Right atrium auricular region (tissue), 2 donors: ENCODE measurements around the gene PIK3R5. TPM values are rescaled to one million over a fixed set of nuclear protein-coding genes. Genes with fewer than 3 reads are reported as not detected.

Experiments used
- DNase-seq: peaks from one replicate; pipeline ENCODE4 v3.0.0-alpha.2; 2019; ENCODE audit warnings: low spot score
- H3K27ac ChIP-seq, 2 donors: fragments of 200-600 bp; sonication (generic); 1 replicate in 1 of 2; 2 replicates in 1 of 2; pipeline ENCODE4 v1.5.1; 2016 to 2019
- H3K27me3 ChIP-seq, 2 donors: fragments of 200-600 bp; sonication (generic); one replicate each; pipeline versions ENCODE4 v1.5.1 to v1.6.0; 2017 to 2019
- H3K36me3 ChIP-seq: fragments of 200-600 bp; sonication (generic); one replicate; pipeline ENCODE4 v1.5.1; 2016
- H3K4me1 ChIP-seq, 2 donors: fragments of 200-600 bp; sonication (generic); one replicate each; pipeline versions ENCODE4 v1.5.1 to v1.6.0; 2017 to 2019
- H3K4me3 ChIP-seq, 2 donors: fragments of 200-600 bp; sonication (generic); 1 replicate in 1 of 2; 2 replicates in 1 of 2; pipeline ENCODE4 v1.5.1; 2017 to 2019; ENCODE audit warnings: mild to moderate bottlenecking in 1 of 2, moderate library complexity in 1 of 2
- H3K9me3 ChIP-seq, 2 donors: fragments of 200-600 bp; sonication (generic); one replicate each; pipeline ENCODE4 v1.5.1; 2019
- total RNA-seq, 2 donors: library from RNA; depleted of rRNA; stranded (reverse); fragments of >200 nt; gene quantifications; one replicate each; pipeline ENCODE4 v1.1.0, GENCODE V29; 2016
- TF ChIP-seq, protein P1 (sequence below), 2 donors: fragments of 200-600 bp; sonication (generic); IDR thresholded peaks; one replicate each; pipeline ENCODE4 v1.5.1; 2019; ENCODE audit warnings: antibody characterized with exemption in 2 of 2

The PIK3R5 gene
- total RNA-seq, 2 donors from 2014 or later, result 5.0 to 7.5 TPM

DNA sequence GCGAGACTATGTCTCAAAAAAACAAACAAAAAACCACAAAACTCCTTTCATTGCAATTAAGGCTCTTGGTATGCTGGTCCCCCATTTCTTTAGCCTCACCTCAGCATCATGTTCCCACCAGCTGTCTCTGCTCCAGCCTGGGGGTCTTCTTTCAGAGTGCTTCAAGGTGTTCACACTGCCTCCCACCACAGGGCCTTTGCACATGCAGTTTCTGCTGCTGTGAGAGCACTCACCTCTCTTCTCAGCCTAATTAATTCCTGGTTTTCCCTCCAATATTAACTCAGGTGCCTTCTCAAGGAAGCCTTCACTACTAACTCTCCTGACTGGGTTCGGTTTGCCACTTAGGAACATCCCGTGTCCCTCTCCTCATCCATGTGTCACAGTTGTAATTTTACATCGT lies 82.2 kb downstream of the PIK3R5 start:
- no peak overlapping the region for H3K27ac ChIP-seq
- H3K4me1 ChIP-seq, result peaks cover 0 to 3% of the 10 kb centered on the region in 2 donors
- no peaks in the 10 kb centered on the region for H3K27me3 ChIP-seq
- DNase-seq, result no peak
- TF ChIP-seq, protein P1, sequence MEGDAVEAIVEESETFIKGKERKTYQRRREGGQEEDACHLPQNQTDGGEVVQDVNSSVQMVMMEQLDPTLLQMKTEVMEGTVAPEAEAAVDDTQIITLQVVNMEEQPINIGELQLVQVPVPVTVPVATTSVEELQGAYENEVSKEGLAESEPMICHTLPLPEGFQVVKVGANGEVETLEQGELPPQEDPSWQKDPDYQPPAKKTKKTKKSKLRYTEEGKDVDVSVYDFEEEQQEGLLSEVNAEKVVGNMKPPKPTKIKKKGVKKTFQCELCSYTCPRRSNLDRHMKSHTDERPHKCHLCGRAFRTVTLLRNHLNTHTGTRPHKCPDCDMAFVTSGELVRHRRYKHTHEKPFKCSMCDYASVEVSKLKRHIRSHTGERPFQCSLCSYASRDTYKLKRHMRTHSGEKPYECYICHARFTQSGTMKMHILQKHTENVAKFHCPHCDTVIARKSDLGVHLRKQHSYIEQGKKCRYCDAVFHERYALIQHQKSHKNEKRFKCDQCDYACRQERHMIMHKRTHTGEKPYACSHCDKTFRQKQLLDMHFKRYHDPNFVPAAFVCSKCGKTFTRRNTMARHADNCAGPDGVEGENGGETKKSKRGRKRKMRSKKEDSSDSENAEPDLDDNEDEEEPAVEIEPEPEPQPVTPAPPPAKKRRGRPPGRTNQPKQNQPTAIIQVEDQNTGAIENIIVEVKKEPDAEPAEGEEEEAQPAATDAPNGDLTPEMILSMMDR (IDR thresholded peaks at IDR 0.05), result no peak
- no peaks in the 10 kb centered on the region for H3K9me3 ChIP-seq
- H3K36me3 ChIP-seq, result no peaks in the 10 kb centered on the region
- H3K4me3 ChIP-seq, result no peak overlapping the region

DNA sequence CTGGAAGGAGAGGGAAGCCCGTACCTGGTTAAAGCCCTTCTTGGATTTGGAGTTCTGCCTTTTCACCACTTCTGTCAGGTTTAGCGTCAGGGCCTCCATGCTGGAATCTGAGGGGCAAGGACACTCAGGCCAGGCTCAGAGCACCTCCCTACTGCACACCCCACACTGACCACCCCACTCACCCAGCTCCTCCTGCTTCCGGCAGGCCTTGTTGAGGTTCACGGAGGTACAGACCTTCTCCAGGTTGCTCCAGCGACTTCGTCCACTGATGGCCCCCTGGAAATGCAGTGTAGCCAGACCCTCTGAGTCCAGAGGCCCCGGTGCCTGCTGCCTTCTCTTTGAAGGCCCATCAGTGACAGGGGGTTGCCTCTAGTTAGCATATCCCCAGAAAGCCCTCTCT lies 83.9 kb downstream of the PIK3R5 start:
- Histone ChIP-seq H3K9me3 (no peaks in the 10 kb centered on the region), H3K36me3 (no peaks in the 10 kb centered on the region), H3K27me3 (no peaks in the 10 kb centered on the region), H3K4me3 (no peak overlapping the region), H3K4me1 (no peaks in the 10 kb centered on the region), H3K27ac (no peak overlapping the region)
- no peak for DNase-seq
- TF ChIP-seq, protein P1 (IDR thresholded peaks at IDR 0.05), result no peak

DNA sequence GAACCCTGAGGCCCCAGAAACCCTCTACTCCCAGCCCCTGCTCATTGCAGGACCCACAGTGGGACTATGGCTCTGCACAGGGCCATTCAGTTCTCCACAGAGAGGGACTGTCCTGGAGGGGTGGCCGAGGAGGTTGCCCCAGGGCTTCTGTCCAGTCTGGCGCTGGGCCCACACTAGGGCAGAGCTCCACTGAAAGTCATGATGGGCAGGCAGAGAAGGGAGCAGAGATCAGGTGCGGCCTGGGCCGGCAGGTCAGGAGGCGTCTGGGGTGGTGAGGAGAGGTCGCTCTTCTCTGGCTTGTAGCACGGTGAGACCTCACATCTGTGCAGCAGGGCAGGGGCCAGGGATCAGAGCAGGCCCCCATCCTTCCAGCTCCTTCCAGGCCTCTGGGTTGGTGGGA lies 85.0 kb downstream of the PIK3R5 start:
- no peaks in the 10 kb centered on the region for H3K4me1 ChIP-seq
- no peaks in the 10 kb centered on the region for H3K27me3 ChIP-seq
- H3K27ac ChIP-seq, result no peak overlapping the region
- no peaks in the 10 kb centered on the region for H3K36me3 ChIP-seq
- no peaks in the 10 kb centered on the region for H3K9me3 ChIP-seq
- no peak overlapping the region for H3K4me3 ChIP-seq
- TF ChIP-seq, protein P1 (IDR thresholded peaks at IDR 0.05), result no peak
- no peak for DNase-seq

DNA sequence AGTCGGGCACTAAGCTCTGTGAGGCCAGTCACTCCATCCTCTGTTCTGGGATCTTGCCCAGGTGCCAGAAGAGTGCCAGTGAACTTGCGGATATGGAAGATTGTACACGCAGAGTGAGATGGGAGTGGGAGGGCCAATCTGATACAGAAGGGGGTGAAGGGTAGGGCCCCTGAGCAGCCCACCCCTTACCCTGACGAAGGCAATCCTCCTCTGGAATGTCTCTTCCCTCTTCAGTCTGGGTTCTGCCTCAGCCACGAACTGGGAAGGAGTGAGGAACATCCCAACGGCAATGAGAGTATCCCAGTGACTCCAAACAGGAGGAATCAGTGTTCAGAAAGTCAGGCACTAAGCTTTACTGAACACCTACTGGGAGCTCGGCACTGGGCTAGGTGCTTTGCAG lies 86.1 kb downstream of the PIK3R5 start:
- TF ChIP-seq, protein P1 (IDR thresholded peaks at IDR 0.05), result no peak
- no peak for DNase-seq
- Histone ChIP-seq H3K9me3 (no peaks in the 10 kb centered on the region), H3K4me3 (no peak overlapping the region), H3K4me1 (no peaks in the 10 kb centered on the region), H3K27me3 (no peaks in the 10 kb centered on the region), H3K27ac (no peak overlapping the region), H3K36me3 (no peaks in the 10 kb centered on the region)

DNA sequence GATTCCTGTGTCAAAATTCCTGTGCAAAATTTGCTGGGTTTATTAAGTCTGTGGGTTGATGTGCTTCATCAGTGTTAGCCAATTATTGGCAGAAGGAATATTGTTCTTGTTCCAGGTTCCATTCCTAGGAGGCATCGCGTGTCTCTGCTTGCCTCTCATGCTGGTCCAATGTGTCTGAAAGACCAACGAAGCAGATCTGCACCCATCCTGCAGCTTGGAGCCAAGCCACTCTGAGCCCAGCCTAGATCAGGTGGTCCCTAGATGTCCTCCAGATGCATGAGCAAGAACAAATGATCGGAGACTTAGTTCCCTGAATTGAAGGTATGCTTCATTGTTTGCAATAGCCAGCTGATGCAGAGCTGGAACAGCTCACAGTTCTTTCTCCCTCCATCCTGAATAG lies 87.5 kb downstream of the PIK3R5 start:
- Histone ChIP-seq H3K4me1 (peaks cover 0 to 10% of the 10 kb centered on the region in 2 donors), H3K4me3 (no peak overlapping the region), H3K27ac (no peak overlapping the region), H3K27me3 (no peaks in the 10 kb centered on the region), H3K9me3 (no peaks in the 10 kb centered on the region), H3K36me3 (no peaks in the 10 kb centered on the region)
- TF ChIP-seq, protein P1 (IDR thresholded peaks at IDR 0.05), result no peak
- no peak for DNase-seq

DNA sequence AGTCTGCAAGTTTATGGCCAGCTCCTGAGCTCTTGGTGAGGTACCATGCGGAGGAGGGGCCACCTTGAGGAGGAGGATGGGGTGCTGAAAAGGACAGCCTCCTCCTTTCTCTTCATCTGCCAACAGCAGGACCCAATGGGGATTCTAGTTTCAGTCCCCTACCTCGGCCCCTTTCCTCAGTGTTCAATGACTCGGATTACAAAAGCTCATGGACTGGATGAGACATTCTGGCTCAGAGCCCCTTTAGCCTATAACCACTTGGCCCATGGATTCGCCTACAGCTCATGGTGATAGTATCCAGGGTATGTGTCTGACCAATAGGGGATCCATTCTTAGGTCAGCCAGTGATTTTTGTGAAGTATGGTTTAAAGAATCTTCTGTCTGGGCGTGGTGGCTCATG lies 89.5 kb downstream of the PIK3R5 start:
- H3K9me3 ChIP-seq, result no peaks in the 10 kb centered on the region
- H3K36me3 ChIP-seq, result no peaks in the 10 kb centered on the region
- TF ChIP-seq, protein P1 (IDR thresholded peaks at IDR 0.05), result no peak
- H3K4me1 ChIP-seq, result peaks cover 0 to 16% of the 10 kb centered on the region in 2 donors
- no peak overlapping the region for H3K27ac ChIP-seq
- no peak for DNase-seq
- H3K4me3 ChIP-seq, result no peak overlapping the region
- no peaks in the 10 kb centered on the region for H3K27me3 ChIP-seq
